Right lobe of liver (tissue), 4 donors: ENCODE results near the gene SMC2.

Experiments
- POLR2A ChIP-seq: fragments of 450-650 bp; IDR thresholded peaks from one replicate; pipeline ENCODE4 v1.6.1; 2017; ENCODE audit warnings: antibody characterized with exemption, mild to moderate bottlenecking
- TF ChIP-seq, protein P1 (sequence below), 4 donors: fragments of 200-600 bp in 3 of 4; fragments of 450-650 bp in 1 of 4; IDR thresholded peaks; one replicate each; pipeline versions ENCODE4 v1.5.1 to v1.8.0; 2016 to 2022; ENCODE audit warnings: antibody characterized with exemption in 4 of 4, mild to moderate bottlenecking in 2 of 4
- donor health status: DM: no; HTN: no; CAD: no.
- donor health status: DM: no; HTN: no; CAD: no.
- donor health status: DM: no; HTN: yes; CAD: no.

GRCh38 chr9:104088416-104088815 is 5.7 kb upstream of the SMC2 start:
- TF ChIP-seq, protein P1, sequence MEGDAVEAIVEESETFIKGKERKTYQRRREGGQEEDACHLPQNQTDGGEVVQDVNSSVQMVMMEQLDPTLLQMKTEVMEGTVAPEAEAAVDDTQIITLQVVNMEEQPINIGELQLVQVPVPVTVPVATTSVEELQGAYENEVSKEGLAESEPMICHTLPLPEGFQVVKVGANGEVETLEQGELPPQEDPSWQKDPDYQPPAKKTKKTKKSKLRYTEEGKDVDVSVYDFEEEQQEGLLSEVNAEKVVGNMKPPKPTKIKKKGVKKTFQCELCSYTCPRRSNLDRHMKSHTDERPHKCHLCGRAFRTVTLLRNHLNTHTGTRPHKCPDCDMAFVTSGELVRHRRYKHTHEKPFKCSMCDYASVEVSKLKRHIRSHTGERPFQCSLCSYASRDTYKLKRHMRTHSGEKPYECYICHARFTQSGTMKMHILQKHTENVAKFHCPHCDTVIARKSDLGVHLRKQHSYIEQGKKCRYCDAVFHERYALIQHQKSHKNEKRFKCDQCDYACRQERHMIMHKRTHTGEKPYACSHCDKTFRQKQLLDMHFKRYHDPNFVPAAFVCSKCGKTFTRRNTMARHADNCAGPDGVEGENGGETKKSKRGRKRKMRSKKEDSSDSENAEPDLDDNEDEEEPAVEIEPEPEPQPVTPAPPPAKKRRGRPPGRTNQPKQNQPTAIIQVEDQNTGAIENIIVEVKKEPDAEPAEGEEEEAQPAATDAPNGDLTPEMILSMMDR (IDR thresholded peaks at IDR 0.05): no peak
- TF ChIP-seq POLR2A: no peak
